Activated T-cell treated with anti-CD3 and anti-CD28 coated beads for 48 hours (primary cell): ENCODE data around the gene UCN2.
"Not testable (repeated sequence)": the region's sequence is repeated elsewhere in the genome, so short reads cannot be mapped to it uniquely, and the experiment has no call there.

ENCODE experiments used
- DNase-seq: peaks from one replicate; pipeline ENCODE4 v3.0.0-alpha.2; 2020; ENCODE audit warnings: low read depth

UCN2 gene

DNA sequence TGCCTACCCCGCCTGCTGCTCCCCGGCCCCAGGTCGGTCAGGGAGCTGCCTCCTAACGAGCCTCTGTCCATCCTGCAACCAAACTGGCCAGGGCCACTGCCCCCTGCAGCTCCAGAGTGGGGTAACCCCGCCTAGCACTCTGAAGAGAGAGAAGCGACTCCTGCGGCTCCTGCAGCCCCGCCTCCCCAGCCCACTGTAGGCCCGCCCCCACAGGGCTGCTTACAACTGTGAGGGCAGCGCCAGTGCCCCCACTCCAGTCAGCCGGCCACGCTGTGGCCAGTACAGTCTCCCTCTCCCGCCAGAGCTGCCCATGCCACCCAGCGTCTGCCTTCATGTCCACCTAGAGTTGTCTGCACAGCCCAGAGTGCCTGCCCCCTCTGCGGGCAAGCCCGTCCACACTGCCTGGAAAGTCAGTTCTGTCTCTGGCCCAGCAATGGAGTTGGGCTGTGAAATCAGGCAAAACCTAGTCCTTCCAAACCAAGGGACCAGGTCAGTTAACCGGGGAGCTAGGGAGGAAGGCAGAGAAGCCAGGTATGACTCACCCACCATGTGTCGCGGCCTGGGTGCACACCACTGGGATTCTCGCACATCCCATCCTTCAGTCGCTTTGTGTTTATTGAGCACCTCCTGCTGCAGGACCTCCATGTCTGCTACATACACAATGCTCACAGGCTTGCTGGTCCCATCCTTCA, 2.4 kb downstream of the UCN2 start:
- DNase-seq = no peak

DNA sequence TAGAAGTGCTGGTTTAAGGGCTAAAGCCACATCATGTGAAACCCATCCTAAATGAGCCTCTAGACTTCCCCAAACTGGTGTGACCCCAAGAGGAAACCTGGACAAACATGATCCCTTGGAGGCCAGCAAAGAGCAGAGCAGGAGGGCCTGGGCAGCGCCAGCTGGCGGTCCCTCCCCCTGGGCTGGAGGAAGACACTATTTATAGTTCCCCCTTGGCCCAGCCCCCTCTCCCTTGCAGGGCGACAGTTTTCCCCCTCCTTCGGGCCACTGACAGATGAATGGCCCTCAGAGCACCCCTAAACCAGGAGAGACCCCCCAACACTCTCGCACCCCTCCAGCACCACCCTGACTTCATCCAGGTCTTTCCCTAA, 2.9 kb downstream of the UCN2 start:
- DNase-seq = no peak

DNA sequence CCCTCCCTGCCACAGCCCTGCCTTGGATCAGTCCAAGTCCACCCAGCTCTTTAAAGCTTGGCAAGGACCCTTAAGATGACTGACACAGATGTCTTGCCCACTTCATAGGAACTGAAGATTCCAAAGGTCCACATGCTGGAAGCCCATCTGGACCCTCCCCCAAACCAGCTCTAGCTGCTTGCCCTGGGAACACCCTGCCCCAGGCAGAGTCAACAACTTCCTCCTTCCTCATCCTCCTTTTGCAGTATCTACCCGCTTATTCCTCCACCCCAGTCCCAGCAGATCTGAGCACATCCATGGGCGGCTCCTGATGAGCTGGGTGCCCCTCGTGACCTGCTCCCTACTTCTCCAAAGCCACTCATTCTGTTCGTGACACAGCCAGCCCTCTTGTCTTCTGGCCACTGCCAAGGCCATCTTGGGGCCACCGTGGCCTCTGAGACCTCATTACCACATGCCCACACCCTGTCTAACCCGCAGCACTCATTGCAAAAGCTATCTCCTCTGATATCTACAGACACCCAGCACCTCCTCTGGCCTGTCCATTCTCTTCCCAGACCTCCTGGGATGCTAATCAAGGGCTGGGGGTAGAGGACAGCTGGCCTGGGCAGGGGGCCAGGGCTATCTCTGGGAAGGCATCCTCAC, 5.0 kb downstream of the UCN2 start:
- no peak for DNase-seq

DNA sequence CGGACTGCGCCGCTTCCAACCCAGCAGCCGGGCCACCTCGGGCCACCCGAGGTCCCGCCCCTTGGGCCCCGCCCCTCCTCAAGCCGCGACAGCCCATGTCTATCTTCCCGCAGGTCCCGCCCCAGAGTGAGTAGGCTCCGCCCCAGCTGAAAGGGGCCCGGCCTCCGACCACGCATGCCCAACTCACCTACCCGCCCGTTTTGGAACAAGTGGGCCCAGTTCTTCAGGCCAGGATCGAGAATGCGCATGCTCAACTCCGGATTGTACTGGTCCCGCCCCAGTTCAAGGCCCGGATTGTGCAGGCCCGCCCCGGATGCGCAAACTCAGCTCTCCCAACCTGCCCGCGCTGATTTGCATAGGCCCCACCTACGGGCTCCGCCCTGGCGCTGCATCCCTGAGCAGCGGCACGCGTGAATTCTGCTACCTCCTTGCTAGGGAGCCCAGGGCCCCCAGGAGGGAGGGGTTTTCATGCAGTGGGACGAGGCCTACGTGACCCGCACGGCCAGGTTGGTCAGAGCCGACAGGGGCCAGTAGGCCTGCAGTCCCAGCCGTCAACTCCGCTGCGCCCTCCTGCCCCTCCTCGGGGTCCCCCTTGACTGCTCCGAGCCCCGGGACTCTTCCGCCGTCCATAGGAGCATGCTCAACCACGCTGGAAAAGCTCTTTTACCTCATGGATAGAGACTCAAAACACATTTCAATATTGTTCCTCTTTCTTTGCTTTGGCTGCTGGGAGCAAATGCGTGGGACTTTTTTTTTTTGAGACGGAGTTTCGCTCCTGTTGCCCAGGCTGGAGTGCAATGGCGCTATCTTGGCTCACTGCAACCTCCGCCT, 6.6 kb downstream of the UCN2 start, which contains the start of gene PFKFB4:
TSS of gene PFKFB4 (minus strand) at position 8 of the 831 bp plus-strand sequence. CDS start 26 bp downstream, outside the sequence.
- DNase-seq = peak; percentile 100

DNA sequence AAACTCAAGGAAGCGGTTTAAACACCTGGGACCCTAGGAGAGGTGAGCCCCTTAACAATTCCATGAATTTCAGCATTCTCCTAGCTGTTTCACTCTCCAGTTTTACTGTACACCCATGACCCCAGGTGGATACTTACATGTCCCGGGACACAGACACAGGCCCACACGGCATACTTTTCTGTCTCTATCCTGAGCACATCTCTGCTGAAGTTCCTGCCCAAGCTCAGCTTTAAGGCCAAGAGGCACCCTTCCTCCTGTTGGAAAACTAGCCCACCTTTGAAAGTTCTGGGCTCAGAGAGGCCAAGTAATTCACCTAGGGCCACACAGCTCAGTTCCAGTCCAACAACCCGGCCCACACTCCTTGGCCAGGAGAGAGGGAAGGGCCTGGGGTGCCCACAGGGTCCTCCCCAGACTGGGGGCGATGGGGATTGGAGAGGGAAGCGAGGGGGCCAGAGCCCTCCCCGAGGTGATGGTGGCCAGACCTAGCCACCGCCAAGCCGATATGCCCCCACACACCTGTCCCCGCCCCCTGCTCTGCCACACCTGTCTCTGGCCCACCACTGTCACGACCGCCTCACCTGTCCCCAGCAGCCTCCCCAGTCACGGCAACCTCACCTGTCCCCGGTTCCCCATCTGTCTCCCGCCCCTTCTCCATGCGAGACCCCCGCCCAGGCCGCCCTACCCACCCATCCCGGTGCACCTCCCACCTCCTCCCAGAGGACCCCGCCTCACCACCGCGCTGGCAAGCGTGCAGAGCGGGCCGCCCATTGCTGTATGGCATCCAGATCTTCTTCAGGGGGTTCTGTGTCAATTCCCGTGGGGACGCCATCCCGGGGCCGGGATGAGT, 7.4 kb downstream of the UCN2 start:
- no peak for DNase-seq

DNA sequence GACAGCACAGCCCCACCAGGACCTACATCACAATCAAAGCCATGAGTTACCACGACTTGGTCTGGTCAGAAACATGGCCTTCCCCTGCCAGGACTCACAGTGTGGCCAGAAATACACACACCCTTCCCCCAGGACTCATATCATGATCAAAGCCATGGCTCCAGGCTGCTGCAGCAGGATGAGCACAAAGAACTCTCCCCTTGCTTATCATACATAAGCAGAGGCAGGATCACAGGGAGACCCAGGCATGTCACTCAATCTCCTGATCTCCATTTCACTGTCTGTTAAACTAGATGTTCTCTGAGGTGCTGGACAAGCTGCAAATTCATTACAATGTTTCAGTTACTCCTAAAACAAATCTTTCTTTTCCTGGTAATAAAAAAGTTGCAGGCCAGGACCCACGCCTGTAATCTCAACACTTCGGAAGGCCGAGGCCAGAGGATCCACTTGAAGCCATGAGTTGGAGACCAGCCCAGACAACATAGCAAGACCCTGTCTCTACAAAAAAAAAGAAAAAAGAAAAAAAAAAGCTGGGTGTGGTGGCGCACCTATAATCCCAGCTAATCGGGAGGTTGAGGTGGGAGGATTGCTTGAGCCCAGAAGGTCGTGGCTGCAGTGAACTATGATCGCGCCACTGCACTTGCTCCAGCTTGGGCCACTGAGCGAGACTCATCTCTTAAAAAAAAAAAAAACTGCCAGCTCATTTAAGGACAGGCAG, 8.2 kb downstream of the UCN2 start:
- DNase-seq = no peak

DNA sequence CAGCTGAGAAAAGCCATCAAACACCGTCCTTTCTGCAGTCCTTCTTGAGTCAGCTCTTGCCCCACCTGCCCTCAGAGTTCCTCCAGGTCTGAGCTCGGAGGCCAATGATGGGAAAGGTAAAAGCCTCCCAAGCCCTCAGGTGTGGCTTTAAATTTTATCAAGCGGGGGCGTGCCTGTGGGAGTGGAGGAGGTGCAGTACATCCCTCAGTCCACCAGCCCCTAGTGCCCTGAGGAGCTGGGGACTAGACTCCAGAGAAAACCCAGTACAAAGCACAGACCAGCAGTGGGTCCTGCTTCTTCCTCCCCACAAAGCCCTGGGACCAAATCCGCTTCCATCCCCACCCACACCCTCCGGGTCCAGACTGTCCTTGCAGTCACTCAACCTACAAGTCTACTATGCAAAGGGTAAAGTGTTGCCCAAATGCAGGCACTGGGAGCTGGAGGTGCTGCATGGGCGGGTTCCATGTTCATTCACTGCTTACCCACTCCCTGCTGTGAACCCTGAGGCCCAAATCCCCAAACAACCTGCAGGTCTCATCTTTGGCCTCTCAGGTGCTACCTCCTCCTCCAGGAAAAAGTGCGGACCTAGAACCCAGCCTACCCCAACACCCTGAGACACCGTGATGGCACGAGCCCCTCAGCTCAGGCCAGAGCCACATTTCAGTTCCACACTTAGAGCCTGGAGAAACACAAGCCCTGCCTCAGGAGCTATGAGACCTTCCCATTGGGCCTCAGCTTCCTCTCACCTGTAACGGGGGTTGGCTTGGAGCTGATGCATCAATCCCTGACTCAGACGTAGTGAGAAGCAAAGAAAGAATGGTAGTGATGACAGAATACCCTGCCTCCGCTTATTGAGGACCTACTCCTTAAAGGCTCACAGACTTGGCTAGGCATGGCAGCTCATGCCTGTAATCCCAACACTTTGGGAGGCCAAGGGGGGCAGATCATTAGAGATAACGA, 9.4 kb downstream of the UCN2 start:
- DNase-seq = no peak

DNA sequence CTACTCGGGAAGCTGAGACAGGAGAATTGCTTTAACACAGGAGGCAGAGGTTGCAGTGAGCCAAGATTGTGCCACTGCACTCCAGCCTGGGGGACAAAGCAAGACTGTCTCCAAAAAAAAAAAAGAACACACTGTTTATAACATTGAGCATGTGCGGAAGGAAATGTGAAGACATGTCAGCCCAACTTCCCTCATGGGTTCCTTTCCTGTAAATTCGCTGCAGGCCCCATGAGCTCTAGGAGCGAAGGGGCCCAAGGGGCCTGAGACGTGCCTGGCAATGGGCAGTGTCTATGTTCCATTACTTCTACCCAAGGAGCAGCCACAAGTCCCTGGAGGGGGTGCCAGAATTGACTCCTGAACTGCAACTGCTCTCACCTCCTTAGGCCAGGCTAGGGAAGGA, 10.2 kb downstream of the UCN2 start:
- DNase-seq = no peak

DNA sequence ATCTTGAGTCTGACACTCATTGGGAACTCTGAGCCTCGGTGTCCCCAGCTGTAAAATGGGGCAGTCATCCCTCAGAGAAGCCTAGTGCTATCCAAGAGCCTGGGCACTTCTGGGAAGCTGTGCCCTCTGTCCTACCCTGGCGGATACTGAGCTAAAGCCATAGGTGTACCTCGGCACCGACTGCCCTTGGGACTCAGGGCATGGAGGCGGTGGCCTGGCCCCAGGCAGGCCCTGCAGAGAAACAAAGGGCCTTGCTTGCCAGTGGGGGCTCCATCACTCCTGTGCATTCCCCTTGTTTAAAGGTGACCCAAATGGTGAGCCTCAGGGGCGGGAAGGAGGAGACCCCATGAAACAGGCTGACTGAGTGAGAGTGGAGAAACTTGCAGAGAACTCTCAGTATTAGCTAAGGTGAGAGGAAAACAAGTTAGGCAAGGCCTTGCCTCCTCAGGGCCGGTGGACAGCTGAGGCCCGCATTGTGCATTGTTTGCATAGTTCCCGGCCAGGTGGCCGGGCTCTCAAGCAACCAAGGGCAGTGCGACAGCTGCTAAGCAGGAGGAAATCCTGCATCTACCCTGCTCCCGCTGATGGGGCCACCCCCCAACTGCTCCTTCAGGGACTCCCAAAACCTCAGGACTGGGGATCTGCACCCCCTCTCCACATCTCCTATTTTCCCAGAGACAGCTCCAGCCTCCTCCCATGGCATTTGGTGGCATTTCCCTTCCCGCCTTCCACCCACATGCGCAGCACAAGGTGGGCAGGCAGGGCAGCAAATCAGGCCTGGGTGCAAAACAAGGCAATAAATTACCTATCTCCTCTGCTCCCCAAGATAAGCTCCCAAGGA, 11.2 kb downstream of the UCN2 start:
- DNase-seq = no peak

DNA sequence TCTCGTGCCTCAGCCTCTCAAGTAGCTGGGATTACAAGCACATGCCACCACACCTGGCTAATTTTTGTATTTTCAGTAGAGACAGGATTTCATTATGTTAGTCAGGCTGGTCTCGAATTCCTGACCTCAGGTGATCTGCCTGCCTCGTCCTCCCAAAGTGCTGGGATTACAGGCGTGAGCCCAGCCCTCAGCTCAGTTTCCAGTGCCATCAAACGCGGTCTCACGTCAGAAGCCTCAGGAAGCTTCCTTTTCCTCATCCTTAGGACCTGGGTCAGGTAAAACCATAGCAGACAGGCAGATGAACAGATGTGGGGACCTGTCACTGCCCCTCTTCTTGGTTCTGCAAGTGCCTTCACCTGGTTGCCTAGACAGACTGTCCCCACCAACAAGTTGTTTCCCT, 11.9 kb downstream of the UCN2 start:
- DNase-seq = not testable (repeated sequence)

DNA sequence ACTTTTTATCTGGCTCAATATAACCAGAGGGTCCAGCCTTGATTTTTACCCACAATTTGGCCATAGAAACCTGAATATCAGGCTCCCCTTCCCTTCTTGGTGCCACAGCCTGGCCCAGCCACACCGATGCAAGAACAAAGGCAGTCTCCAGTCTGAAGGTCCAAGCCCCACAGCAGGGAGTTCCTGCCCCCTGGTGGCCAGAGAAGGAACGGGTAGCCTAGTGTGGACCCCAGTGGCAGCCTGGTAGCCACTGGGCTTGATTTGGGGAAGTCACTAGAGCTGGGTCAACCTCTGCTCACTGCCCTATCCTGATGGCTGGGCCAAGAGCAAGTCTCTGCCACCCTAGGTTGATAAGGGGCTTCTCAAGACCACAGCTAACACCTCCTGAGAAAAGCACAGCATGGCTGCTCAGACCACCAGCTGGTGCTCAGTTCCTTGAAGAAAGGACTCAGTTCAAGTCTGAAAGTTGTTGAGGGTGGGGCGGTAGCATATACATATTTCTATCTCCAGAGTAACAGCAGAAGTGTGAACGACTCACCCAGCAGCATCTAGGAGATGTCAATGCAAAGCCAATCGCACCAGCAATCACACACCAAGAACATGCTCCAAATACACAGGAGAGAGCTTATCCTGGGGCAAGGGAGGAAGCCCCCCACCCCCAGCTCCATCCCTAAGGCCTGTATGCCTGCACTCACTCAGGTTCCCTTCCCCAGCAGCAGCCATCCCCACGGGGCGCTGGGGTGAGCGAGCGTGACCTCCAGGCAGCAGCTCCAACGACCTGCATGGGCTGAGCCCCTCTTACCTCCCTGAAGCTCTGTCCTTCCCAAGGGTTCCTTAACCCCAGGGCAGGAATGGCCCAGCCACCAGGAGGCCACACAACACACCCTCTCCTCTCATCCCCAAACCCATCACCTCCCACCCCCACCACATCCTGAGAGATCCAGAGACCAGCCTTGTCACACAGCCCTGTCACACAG, 14.6 kb downstream of the UCN2 start:
- peak; percentile 75 for DNase-seq

DNA sequence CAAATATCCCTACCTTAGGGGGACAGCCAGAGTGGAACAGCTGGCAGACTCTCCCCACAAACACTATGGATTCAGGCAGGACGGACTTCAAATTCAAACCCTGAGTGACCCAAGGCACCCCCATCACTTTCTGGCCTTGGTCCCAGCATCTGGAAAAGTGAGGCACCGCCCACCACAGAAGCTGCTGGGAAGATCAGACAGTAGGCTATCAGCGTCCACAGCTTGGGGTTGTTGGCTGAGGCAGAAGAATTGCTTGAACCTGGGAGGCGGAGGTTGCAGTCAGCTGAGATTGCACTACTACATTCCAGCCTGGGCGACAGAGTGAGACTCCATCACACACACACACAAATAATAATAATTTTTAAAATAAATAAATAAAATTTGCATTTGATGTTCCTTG, 15.5 kb downstream of the UCN2 start:
- no peak for DNase-seq

DNA sequence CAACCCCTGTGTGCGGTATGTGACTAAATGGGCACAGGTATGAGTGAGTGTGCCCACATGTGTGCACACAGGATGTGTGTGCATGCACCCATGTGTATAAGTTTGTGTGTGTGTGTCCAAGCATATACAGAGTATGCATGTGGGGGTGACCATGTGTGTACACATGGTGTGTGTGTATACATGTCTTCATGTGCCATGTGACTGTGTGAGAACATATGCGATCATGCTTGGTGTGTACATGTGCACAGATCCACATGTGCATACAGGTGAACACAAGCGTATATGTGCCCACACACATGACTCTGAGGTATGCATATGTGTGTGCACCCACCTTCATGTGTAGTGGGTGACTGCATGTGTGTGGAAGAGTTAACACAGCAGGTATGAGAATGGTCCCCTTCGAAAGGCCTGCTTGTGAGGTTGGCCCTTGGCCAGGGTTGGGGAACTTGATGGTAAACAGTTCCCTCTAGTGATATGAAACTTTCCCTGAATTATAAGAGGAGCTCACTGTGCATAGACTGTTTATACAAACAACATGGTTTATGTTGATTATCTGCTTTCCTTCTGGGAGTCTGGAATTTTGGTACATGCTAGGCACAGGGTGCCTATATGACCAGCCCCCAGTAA, 17.3 kb downstream of the UCN2 start:
- no peak for DNase-seq

DNA sequence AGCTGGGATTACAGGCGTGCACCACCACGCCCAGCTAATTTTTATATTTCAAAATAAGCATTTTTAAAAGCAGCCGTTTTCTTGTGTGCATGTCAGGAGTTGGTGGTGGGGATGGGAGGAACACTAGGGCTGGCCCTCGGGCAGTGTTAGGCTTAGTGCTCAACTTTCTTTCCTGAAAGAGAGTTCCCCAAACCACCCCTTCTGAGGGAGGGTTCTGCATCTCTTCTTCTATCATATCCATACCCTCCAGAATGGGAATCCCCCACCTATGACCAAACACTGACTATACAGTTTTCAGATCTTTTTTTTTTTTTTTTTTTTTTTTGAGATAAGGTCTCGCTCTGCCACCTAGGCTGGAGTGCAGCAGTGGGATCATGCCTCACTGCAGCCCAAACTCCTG, 19.4 kb downstream of the UCN2 start:
- DNase-seq = no peak

DNA sequence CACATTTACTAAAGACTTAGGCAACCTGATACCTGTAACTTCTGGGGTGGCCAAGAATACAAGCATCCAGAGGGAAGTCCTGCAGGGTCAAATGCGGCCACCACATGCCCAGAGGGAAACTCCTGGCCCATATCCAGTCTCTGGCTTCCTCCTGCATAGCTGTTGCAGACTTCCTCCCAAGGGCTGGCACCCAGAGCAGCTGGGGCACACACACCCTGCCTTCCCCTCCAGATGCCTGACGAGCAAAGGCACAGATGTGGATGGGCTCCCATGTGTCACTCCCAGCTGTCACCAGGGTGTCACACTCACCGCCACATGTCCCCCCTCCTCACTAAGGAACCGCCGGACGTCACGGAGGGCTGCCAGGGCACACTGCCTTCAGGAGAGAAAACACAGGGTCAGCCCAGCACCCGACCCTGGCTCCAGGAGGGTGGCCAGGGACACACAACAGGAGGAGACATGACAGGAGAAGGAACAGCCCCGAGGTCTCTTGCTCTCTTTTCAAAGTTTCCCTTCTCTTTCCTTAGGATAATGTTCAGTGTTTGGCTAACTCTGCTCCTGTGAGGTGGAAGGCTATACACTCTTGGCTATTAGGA, 20.2 kb downstream of the UCN2 start:
- no peak for DNase-seq

DNA sequence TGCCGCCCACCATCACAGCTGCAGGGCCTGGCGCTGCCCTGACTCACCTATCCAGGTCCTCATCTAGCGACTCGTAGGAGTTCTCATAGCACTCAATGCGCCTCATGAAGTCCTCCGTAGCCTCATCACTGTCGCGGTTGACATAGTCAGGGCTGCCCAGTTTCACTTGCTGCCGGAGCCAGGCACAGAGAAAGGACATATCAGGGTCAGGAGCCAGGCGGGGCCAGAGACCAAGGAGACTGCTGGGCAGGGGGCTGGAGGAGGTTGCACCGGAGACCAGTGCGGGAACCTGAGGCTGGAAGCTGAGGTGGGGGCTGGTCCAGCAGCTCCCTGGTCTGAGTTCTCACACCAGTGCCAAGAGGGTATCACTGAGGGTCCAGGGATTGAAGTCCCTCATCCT, 25.1 kb downstream of the UCN2 start:
- DNase-seq = no peak

DNA sequence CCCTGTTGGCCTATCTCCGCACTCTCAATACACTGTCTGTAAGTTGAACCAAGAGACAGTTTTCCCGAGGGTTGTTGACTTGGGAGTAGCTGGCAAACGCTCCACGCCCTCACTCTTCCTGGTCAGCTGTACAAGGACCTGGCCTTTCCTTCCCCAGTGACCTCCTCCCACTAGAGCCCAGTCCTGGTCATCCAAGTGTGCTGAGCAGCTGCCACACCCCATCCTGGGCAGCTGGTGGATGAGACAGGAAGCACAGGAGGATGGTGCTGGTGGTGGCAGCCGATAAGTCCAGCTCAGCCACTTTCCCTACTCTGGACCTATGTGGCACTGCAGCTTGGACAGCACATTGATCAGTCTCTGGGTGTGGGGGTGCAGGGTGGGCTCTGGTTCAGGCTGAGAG, 26.8 kb downstream of the UCN2 start:
- no peak for DNase-seq
